HEK293T (cell line): ENCODE data around the gene MRPL9.

Source experiments
- CTCF ChIA-PET: fragments of 350-600 bp; formaldehyde crosslinking; extraction: SDS; loops from one replicate; lab custom pipeline; 2021; ENCODE audit warnings: antibody characterized with exemption, inconsistent platforms; lab: Yijun Ruan, JAX
- POLR2A ChIA-PET: fragments of 350-600 bp; formaldehyde crosslinking; extraction: SDS; loops from one replicate; lab custom pipeline; 2020; ENCODE audit warnings: antibody characterized with exemption, inconsistent platforms; lab: Yijun Ruan, JAX
- DNase-seq: peaks from one replicate; pipeline ENCODE4 v3.0.0; 2012; ENCODE audit warnings: mixed read lengths; ENCODE audit errors: extremely low spot score
- ARNT ChIP-seq: fragments of 450-650 bp; IDR thresholded peaks from 2 replicates; pipeline ENCODE4 v1.6.1; 2017; ENCODE audit warnings: mild to moderate bottlenecking
- BHLHE40 ChIP-seq: fragments of 450-650 bp; IDR thresholded peaks from 2 replicates; pipeline ENCODE4 v1.6.1; 2016; ENCODE audit warnings: mild to moderate bottlenecking, moderate library complexity, borderline replicate concordance
- CTBP1 ChIP-seq: fragments of 450-650 bp; IDR thresholded peaks from 2 replicates; pipeline ENCODE4 v1.6.1; 2016; ENCODE audit warnings: borderline replicate concordance
- ELF4 ChIP-seq: fragments of 450-650 bp; IDR thresholded peaks from 2 replicates; pipeline ENCODE4 v1.6.1; 2017; ENCODE audit warnings: antibody characterized with exemption
- FOXA1 ChIP-seq: fragments of 450-650 bp; IDR thresholded peaks from 2 replicates; pipeline ENCODE4 v1.6.1; 2016; ENCODE audit warnings: mild to moderate bottlenecking
- FOXK2 ChIP-seq: fragments of 450-650 bp; IDR thresholded peaks from 2 replicates; pipeline ENCODE4 v1.6.1; 2016; ENCODE audit warnings: mild to moderate bottlenecking
- FOXM1 ChIP-seq: fragments of 450-650 bp; IDR thresholded peaks from 2 replicates; pipeline ENCODE4 v1.6.1; 2017; ENCODE audit warnings: mild to moderate bottlenecking, borderline replicate concordance
- HDGF ChIP-seq: fragments of 450-650 bp; IDR thresholded peaks from 2 replicates; pipeline ENCODE4 v1.6.1; 2017; ENCODE audit warnings: antibody characterized with exemption, borderline replicate concordance
- L3MBTL2 ChIP-seq: fragments of 450-650 bp; conservative IDR thresholded peaks from 2 replicates; pipeline ENCODE4 v1.6.1; 2016; ENCODE audit warnings: mild to moderate bottlenecking
- LEF1 ChIP-seq: fragments of 450-650 bp; IDR thresholded peaks from 2 replicates; pipeline ENCODE4 v1.6.1; 2017; ENCODE audit warnings: mild to moderate bottlenecking, borderline replicate concordance
- NFRKB ChIP-seq: fragments of 450-650 bp; IDR thresholded peaks from 2 replicates; pipeline ENCODE4 v1.6.1; 2016; ENCODE audit warnings: mild to moderate bottlenecking, moderate library complexity
- PKNOX1 ChIP-seq: fragments of 450-650 bp; IDR thresholded peaks from 2 replicates; pipeline ENCODE4 v1.6.1; 2016
- SP1 ChIP-seq: fragments of 450-650 bp; IDR thresholded peaks from 2 replicates; pipeline ENCODE4 v1.6.1; 2017
- SUZ12 ChIP-seq: fragments of 450-650 bp; IDR thresholded peaks from 2 replicates; pipeline ENCODE4 v1.6.1; 2016; ENCODE audit warnings: mild to moderate bottlenecking
- TARDBP ChIP-seq: fragments of 450-650 bp; IDR thresholded peaks from 2 replicates; pipeline ENCODE4 v1.6.1; 2016
- ZNF384 ChIP-seq: fragments of 450-650 bp; IDR thresholded peaks from 2 replicates; pipeline ENCODE4 v1.6.1; 2016

Gene MRPL9

GRCh38 chr1:151728151-151729054, 34.9 kb downstream of the MRPL9 start:
- ChIA-PET CTCF (interaction anchor here (0.7 kb wide), 1 partner anchor 427 kb away, joined by 3 read pairs; no protein-coding TSS in a partner anchor), POLR2A (interaction anchor here (0.6 to 1.0 kb wide), 2 partner anchors 187 to 189 kb away, joined by 3 read pairs; partner anchors contain the start of gene TUFT1)
- no peak for DNase-seq
- no peak for TF ChIP-seq ARNT

GRCh38 chr1:151723726-151724370, 39.4 kb downstream of the MRPL9 start:
- ChIA-PET CTCF (interaction anchor here (1.4 kb wide), 1 partner anchor 11 kb away, joined by 3 read pairs; no protein-coding TSS in a partner anchor), POLR2A (no interaction called here)
- DNase-seq = no peak
- TF ChIP-seq ELF4 (no peak), SUZ12 (no peak), PKNOX1 (no peak), ZNF384 (no peak), CTBP1 (no peak), FOXA1 (no peak), TARDBP (no peak), BHLHE40 (no peak), FOXM1 (no peak), L3MBTL2 (no peak), LEF1 (no peak), FOXK2 (no peak), ARNT (no peak), SP1 (no peak), NFRKB (no peak), HDGF (no peak)

- CTCF ChIA-PET = interaction anchor here (1.3 kb wide), 1 partner anchor 13 kb away, joined by 3 read pairs; no protein-coding TSS in a partner anchor
- POLR2A ChIA-PET = no interaction called here
- TF ChIP-seq HDGF (no peak), PKNOX1 (no peak), LEF1 (no peak), FOXK2 (no peak), NFRKB (no peak), SUZ12 (no peak), ARNT (no peak), L3MBTL2 (no peak)
- no peak for DNase-seq
These were observed 41.3 kb downstream of the MRPL9 start for GRCh38 chr1:151721788-151722510.

GRCh38 chr1:151720974-151721787, 42.1 kb downstream of the MRPL9 start, which contains the start of gene RIIAD1:
Gene RIIAD1 (plus strand): TSS chr1:151721522. CDS start chr1:151721537, 15 bp downstream.
- POLR2A ChIA-PET = interaction anchor here (1.1 to 1.2 kb wide), 2 partner anchors 42 to 180 kb away, joined by 3 to 4 read pairs; partner anchors contain the start of gene MRPL9
- CTCF ChIA-PET = no interaction called here
- no peak for TF ChIP-seq FOXA1
- TF ChIP-seq BHLHE40 = no peak
- no peak for TF ChIP-seq PKNOX1
- no peak for TF ChIP-seq HDGF
- TF ChIP-seq ARNT = no peak
- TF ChIP-seq SUZ12 = no peak
- no peak for TF ChIP-seq ZNF384
- peak; percentile 84 for DNase-seq

GRCh38 chr1:151720554-151720953, 42.7 kb downstream of the MRPL9 start:
- TF ChIP-seq HDGF (no peak), SUZ12 (no peak), SP1 (no peak), FOXA1 (no peak), FOXM1 (no peak), CTBP1 (no peak)
- no peak for DNase-seq
- ChIA-PET CTCF (no interaction called here), POLR2A (interaction anchor here (1.1 to 1.2 kb wide), 2 partner anchors 42 to 179 kb away, joined by 3 to 4 read pairs; partner anchors contain the start of gene MRPL9)
